H1 (cell line): ENCODE results near the gene NDUFV1. TPM values are rescaled to one million over a fixed set of nuclear protein-coding genes. Genes with fewer than 3 reads are reported as not detected.

Experiments
- JUND ChIP-seq: IDR thresholded peaks from 2 replicates; pipeline ENCODE4 v1.6.1; 2011; ENCODE audit warnings: mild to moderate bottlenecking, improper control_type of control experiment, low read length
- KDM4A ChIP-seq: IDR thresholded peaks from one replicate; pipeline ENCODE4 v1.7.1; 2012; ENCODE audit warnings: low read depth, mild to moderate bottlenecking, moderate library complexity, low read length, inconsistent platforms; ENCODE audit not compliant: severe bottlenecking
- NANOG ChIP-seq: IDR thresholded peaks from 2 replicates; pipeline ENCODE4 v1.6.1; 2011; ENCODE audit warnings: low read length, low read depth, mild to moderate bottlenecking, inconsistent platforms; ENCODE audit not compliant: insufficient read depth, poor library complexity, severe bottlenecking
- SIN3A ChIP-seq, 2 experiments: IDR thresholded peaks in 1 of 2; conservative IDR thresholded peaks in 1 of 2; 2 replicates each; pipeline ENCODE4 v1.6.1; 2011 to 2012; ENCODE audit warnings: low read length in 2 of 2, improper control_type of control experiment in 1 of 2, low read depth in 1 of 2, mild to moderate bottlenecking in 1 of 2
- SP1 ChIP-seq: IDR thresholded peaks from 2 replicates; pipeline ENCODE4 v1.6.1; 2011; ENCODE audit warnings: low read depth, low read length
- SRF ChIP-seq: IDR thresholded peaks from 2 replicates; pipeline ENCODE4 v1.6.1; 2011; ENCODE audit warnings: mild to moderate bottlenecking, low read depth, low read length, moderate library complexity
- TAF7 ChIP-seq: optimal IDR thresholded peaks from 2 replicates; pipeline ENCODE3; 2011; ENCODE audit warnings: low read depth, mild to moderate bottlenecking, inconsistent platforms, low read length, moderate library complexity, borderline replicate concordance
- TBP ChIP-seq: IDR thresholded peaks from 2 replicates; pipeline ENCODE4 v1.6.1; 2011; ENCODE audit warnings: low read depth, low read length, improper control_type of control experiment
- polyA plus RNA-seq, 7 experiments: library from polyadenylated mRNA; depleted of rRNA in 3 of 7; stranded (reverse) in 5 of 7; unstranded in 2 of 7; fragments of >200 nt in 5 of 7; fragments of 200-250 nt in 2 of 7; gene quantifications; 1 replicate in 5 of 7; 2 replicates in 1 of 7; 4 replicates in 1 of 7; pipeline versions ENCODE4 v1.2.1 to v1.2.3, GENCODE V29; 2011 to 2013; ENCODE audit warnings: missing spikeins in 2 of 7, mixed read lengths in 2 of 7
- total RNA-seq: library from RNA; stranded (reverse); fragmentation: NEBNext Ultra II Directional; extraction: Animal tissue kit (Norgen Biotek cat#: 25700); gene quantifications from 2 replicates; pipeline ENCODE4 v1.2.1, GENCODE V29; 2021

NDUFV1 gene
- total and polyA plus RNA-seq, 2 of the 8 experiments (the other 6 are each of a cell fraction or from before 2014, with no cell fraction given), result 125 to 131 TPM

DNA sequence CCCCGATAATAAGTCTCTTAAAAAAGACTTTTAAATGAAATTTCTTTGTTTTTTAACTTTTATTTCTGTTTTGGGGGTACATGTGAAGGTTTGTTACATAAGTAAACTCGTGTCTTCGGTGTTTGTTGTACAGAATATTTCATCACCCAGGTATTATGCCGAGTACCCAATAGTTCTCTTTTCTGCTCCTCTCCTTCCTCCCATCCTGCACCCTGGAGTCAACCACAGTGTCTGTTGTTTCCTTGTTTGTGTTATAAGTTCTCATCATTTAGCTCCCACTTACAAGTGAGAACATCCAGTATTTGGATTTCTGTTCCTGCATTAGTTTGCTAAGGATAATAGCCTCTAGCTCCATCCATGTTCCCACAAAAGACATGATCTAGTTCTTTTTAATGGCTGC is 24.7 kb upstream of the NDUFV1 start (continued):
- TF ChIP-seq KDM4A, result no peak
- TF ChIP-seq TAF7, result no peak
- no peak for TF ChIP-seq TBP
- TF ChIP-seq SRF, result no peak
- no peak for TF ChIP-seq JUND
- no peak for TF ChIP-seq NANOG
- no peak for TF ChIP-seq SIN3A (conservative IDR thresholded peaks at IDR 0.05 in 1 of 2, IDR thresholded peaks at IDR 0.05 in 1 of 2; ENCODE audit: low read depth in 1 of 2, low read length in 2 of 2)
- no peak for TF ChIP-seq SP1
